HepG2 (cell line): ENCODE measurements around the gene VPS13C.

Source experiments
- ARHGAP35 ChIP-seq: sonication (generic); formaldehyde crosslinking; IDR thresholded peaks from 2 replicates; pipeline ENCODE4 v1.9.0; 2022; ENCODE audit warnings: mild to moderate bottlenecking, inconsistent platforms, moderate library complexity, missing genetic modification reagents, borderline replicate concordance
- CEBPB ChIP-seq: IDR thresholded peaks from 2 replicates; pipeline ENCODE4 v1.6.1; 2011; ENCODE audit warnings: low read depth, low read length, improper control_type of control experiment, borderline replicate concordance
- HMG20A ChIP-seq: IDR thresholded peaks from 2 replicates; pipeline ENCODE4 v1.6.1; 2016; ENCODE audit warnings: borderline replicate concordance
- HNF4G ChIP-seq, 2 experiments: sonication (generic) in 1 of 2; formaldehyde crosslinking in 1 of 2; IDR thresholded peaks; 2 replicates each; pipeline versions ENCODE4 v1.4.0 to v1.6.1; 2011 to 2020; ENCODE audit warnings: borderline replicate concordance in 2 of 2, low read depth in 2 of 2, mild to moderate bottlenecking in 2 of 2, low read length in 1 of 2, missing genetic modification reagents in 1 of 2, moderate library complexity in 1 of 2
- RFX5 ChIP-seq: IDR thresholded peaks from 2 replicates; pipeline ENCODE4 v1.6.1; 2011; ENCODE audit warnings: low read depth, low read length, improper control_type of control experiment
- TAF1 ChIP-seq: sonication (generic); formaldehyde crosslinking; IDR thresholded peaks from 2 replicates; pipeline ENCODE4 v1.4.0; 2020; ENCODE audit warnings: missing genetic modification reagents
- ZNF274 ChIP-seq: sonication (generic); formaldehyde crosslinking; IDR thresholded peaks from 2 replicates; pipeline ENCODE4 v1.5.1; 2020; ENCODE audit warnings: mild to moderate bottlenecking, missing genetic modification reagents
- TF ChIP-seq, protein P1 (sequence below): sonication (generic); formaldehyde crosslinking; IDR thresholded peaks from 2 replicates; pipeline ENCODE4 v1.5.0; 2020; ENCODE audit warnings: mild to moderate bottlenecking, missing genetic modification reagents, moderate library complexity
- TF ChIP-seq, protein P2 (sequence below): sonication (generic); formaldehyde crosslinking; IDR thresholded peaks from 2 replicates; pipeline ENCODE4 v1.4.0; 2020; ENCODE audit warnings: missing genetic modification reagents; ENCODE audit errors: not compliant biosample characterization
- TF ChIP-seq, protein P3 (sequence below): sonication (generic); formaldehyde crosslinking; IDR thresholded peaks from 2 replicates; pipeline ENCODE4 v1.5.0; 2020; ENCODE audit warnings: mild to moderate bottlenecking, missing genetic modification reagents

DNA sequence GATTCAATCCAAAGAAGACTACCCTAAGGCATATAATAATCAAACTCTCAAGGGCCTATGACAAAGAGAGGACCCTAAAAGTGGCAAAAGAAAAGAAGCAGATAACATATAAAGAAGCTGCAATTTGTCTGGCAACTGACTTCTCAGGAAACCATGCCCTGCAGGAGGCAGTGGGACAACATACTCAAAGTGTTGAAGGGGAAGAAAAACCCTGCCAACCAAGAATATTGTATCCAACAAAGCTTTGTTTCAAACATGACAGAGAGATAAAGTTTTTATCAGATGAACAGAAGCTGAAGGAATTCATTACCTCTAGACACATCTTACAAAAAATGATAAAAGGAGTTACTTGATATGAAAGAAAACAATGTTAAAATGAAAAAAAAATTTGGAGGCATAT, 167.1 kb downstream of the VPS13C start:
- TF ChIP-seq HNF4G (IDR thresholded peaks at IDR 0.05; ENCODE audit: borderline replicate concordance, low read depth, low read length), result no peak
- TF ChIP-seq HNF4G (CRISPR knock-in tag; IDR thresholded peaks at IDR 0.05; ENCODE audit: borderline replicate concordance, low read depth), result no peak
- no peak for TF ChIP-seq TAF1
- TF ChIP-seq, protein P1, sequence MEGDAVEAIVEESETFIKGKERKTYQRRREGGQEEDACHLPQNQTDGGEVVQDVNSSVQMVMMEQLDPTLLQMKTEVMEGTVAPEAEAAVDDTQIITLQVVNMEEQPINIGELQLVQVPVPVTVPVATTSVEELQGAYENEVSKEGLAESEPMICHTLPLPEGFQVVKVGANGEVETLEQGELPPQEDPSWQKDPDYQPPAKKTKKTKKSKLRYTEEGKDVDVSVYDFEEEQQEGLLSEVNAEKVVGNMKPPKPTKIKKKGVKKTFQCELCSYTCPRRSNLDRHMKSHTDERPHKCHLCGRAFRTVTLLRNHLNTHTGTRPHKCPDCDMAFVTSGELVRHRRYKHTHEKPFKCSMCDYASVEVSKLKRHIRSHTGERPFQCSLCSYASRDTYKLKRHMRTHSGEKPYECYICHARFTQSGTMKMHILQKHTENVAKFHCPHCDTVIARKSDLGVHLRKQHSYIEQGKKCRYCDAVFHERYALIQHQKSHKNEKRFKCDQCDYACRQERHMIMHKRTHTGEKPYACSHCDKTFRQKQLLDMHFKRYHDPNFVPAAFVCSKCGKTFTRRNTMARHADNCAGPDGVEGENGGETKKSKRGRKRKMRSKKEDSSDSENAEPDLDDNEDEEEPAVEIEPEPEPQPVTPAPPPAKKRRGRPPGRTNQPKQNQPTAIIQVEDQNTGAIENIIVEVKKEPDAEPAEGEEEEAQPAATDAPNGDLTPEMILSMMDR (CRISPR knock-in tag), result no peak
- TF ChIP-seq ARHGAP35 (CRISPR knock-in tag), result no peak
- TF ChIP-seq, protein P2, sequence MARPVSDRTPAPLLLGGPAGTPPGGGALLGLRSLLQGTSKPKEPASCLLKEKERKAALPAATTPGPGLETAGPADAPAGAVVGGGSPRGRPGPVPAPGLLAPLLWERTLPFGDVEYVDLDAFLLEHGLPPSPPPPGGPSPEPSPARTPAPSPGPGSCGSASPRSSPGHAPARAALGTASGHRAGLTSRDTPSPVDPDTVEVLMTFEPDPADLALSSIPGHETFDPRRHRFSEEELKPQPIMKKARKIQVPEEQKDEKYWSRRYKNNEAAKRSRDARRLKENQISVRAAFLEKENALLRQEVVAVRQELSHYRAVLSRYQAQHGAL (CRISPR knock-in tag), result no peak
- TF ChIP-seq, protein P3, sequence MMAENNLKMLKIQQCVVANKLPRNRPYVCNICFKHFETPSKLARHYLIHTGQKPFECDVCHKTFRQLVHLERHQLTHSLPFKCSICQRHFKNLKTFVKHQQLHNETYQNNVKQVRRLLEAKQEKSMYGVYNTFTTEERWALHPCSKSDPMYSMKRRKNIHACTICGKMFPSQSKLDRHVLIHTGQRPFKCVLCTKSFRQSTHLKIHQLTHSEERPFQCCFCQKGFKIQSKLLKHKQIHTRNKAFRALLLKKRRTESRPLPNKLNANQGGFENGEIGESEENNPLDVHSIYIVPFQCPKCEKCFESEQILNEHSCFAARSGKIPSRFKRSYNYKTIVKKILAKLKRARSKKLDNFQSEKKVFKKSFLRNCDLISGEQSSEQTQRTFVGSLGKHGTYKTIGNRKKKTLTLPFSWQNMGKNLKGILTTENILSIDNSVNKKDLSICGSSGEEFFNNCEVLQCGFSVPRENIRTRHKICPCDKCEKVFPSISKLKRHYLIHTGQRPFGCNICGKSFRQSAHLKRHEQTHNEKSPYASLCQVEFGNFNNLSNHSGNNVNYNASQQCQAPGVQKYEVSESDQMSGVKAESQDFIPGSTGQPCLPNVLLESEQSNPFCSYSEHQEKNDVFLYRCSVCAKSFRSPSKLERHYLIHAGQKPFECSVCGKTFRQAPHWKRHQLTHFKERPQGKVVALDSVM (CRISPR knock-in tag), result no peak
- no peak for TF ChIP-seq ZNF274 (CRISPR knock-in tag)
- TF ChIP-seq RFX5, result no peak
- no peak for TF ChIP-seq CEBPB
- no peak for TF ChIP-seq HMG20A (CRISPR knock-in tag)
